SK-N-SH treated with all-trans-retinoic acid at 6 μM for 48 hours (cell line): Measurements from ENCODE around the gene TMC5.

Source experiments
- BACH2 ChIP-seq: fragments of 250-450 bp; sonication (Bioruptor Pico); IDR thresholded peaks from 2 replicates; pipeline ENCODE4 v1.9.0; 2021; ENCODE audit warnings: mild to moderate bottlenecking, borderline replicate concordance
- CREB5 ChIP-seq: fragments of 250-450 bp; sonication (Bioruptor Pico); IDR thresholded peaks from 2 replicates; pipeline ENCODE4 v1.5.1; 2020; ENCODE audit warnings: low read depth, mild to moderate bottlenecking, moderate library complexity
- GLIS3 ChIP-seq: fragments of 250-450 bp; sonication (Bioruptor Pico); IDR thresholded peaks from 2 replicates; pipeline ENCODE4 v1.5.0; 2020; ENCODE audit warnings: mild to moderate bottlenecking, moderate library complexity
- ISL1 ChIP-seq: fragments of 250-450 bp; sonication (Bioruptor Pico); IDR thresholded peaks from 2 replicates; pipeline ENCODE4 v2.1.2; 2022; ENCODE audit warnings: mild to moderate bottlenecking, moderate library complexity
- OSR1 ChIP-seq: fragments of 250-450 bp; sonication (Bioruptor Pico); IDR thresholded peaks from 2 replicates; pipeline ENCODE4 v1.8.0; 2022; ENCODE audit warnings: moderate library complexity, mild to moderate bottlenecking, inconsistent platforms
- PATZ1 ChIP-seq: fragments of 250-450 bp; sonication (Bioruptor Pico); IDR thresholded peaks from 2 replicates; pipeline ENCODE4 v1.8.0; 2020; ENCODE audit warnings: mild to moderate bottlenecking, moderate library complexity, borderline replicate concordance
- TOX ChIP-seq: fragments of 250-450 bp; sonication (Bioruptor Pico); IDR thresholded peaks from 2 replicates; pipeline ENCODE4 v1.8.0; 2021; ENCODE audit warnings: mild to moderate bottlenecking, moderate library complexity, borderline replicate concordance
- TSHZ2 ChIP-seq: fragments of 250-450 bp; sonication (Bioruptor Pico); IDR thresholded peaks from 2 replicates; pipeline ENCODE4 v1.5.0; 2020; ENCODE audit warnings: mild to moderate bottlenecking, moderate library complexity
- ZFP3 ChIP-seq: fragments of 250-450 bp; sonication (Bioruptor Pico); IDR thresholded peaks from 2 replicates; pipeline ENCODE4 v1.5.0; 2020; ENCODE audit warnings: mild to moderate bottlenecking, moderate library complexity
- ZFP30 ChIP-seq: fragments of 450-650 bp; formaldehyde crosslinking; IDR thresholded peaks from 2 replicates; pipeline ENCODE4 v1.5.0; 2022; ENCODE audit warnings: mild to moderate bottlenecking, moderate library complexity
- ZNF70 ChIP-seq: fragments of 450-650 bp; formaldehyde crosslinking; IDR thresholded peaks from 2 replicates; pipeline ENCODE4 v1.5.0; 2020; ENCODE audit warnings: mild to moderate bottlenecking, moderate library complexity

- TF ChIP-seq PATZ1 = no peak
- no peak for TF ChIP-seq BACH2
- no peak for TF ChIP-seq TSHZ2 (CRISPR knock-in tag)
- no peak for TF ChIP-seq OSR1 (CRISPR knock-in tag)
- no peak for TF ChIP-seq ISL1
- no peak for TF ChIP-seq ZNF70 (CRISPR knock-in tag)
- no peak for TF ChIP-seq TOX (CRISPR knock-in tag)
- TF ChIP-seq ZFP30 (CRISPR knock-in tag) = no peak
- no peak for TF ChIP-seq GLIS3
- TF ChIP-seq ZFP3 (CRISPR knock-in tag) = no peak
- TF ChIP-seq CREB5 (CRISPR knock-in tag) = no peak
Measured at GRCh38 chr16:19528666-19529065, 111.0 kb downstream of the TMC5 start.
